ENCODE measurements around the gene CLTA.
A peak's percentile ranks its signal among the peaks of the same experiment; 100 is the strongest.
"Not testable (repeated sequence)": the region's sequence is repeated elsewhere in the genome, so short reads cannot be mapped to it uniquely, and the experiment has no call there.

The CLTA gene

GRCh38 chr9:36237230-36237629, 46.5 kb downstream of the CLTA start:
- DNase-seq, result no peak

- not testable (repeated sequence) for DNase-seq
Measured at GRCh38 chr9:36239205-36239604, 48.5 kb downstream of the CLTA start.

- DNase-seq, result not testable (repeated sequence)
Measured at GRCh38 chr9:36239675-36240074, 49.0 kb downstream of the CLTA start.

- DNase-seq, result peak in 2 of 58 donors; percentile 18 to 23
Measured at GRCh38 chr9:36245906-36246305, 55.2 kb downstream of the CLTA start.

GRCh38 chr9:36247356-36247755, 56.6 kb downstream of the CLTA start:
- no peak for DNase-seq

- peak in 1 of 58 donors; percentile 6 for DNase-seq
Measured at GRCh38 chr9:36248061-36248460, 57.3 kb downstream of the CLTA start.

- no peak for DNase-seq
Measured at GRCh38 chr9:36249189-36249588, 58.5 kb downstream of the CLTA start.

GRCh38 chr9:36250079-36250478, 59.4 kb downstream of the CLTA start:
- no peak for DNase-seq

- no peak for DNase-seq
Measured at GRCh38 chr9:36251428-36251827, 60.7 kb downstream of the CLTA start.

GRCh38 chr9:36258208-36258995, 67.7 kb downstream of the CLTA start, which contains the start of gene GNE:
Gene GNE, minus strand, starts transcription at chr9:36258448. Its CDS starts 9,093 bp downstream, at chr9:36249355.
- DNase-seq, result peak; percentile 86 to 99 (median 97)

GRCh38 chr9:36258996-36259533, 68.3 kb downstream of the CLTA start:
- peak in 6 of 58 donors; percentile 17 to 51 (median 30) for DNase-seq

All from anterior cingulate cortex (tissue), 58 donors.